ENCODE results near the gene ZNF496.

Gene ZNF496

GRCh38 chr1:247277191-247277590, 54.5 kb downstream of the ZNF496 start:
- CTCF ChIA-PET = no interaction called here
- TF ChIP-seq CTCF (IDR thresholded peaks at IDR 0.05; ENCODE audit: control extremely low read depth, extremely low read depth, low read depth, missing control alignments) = no peak
- POLR2A ChIA-PET = no interaction called here

DNA sequence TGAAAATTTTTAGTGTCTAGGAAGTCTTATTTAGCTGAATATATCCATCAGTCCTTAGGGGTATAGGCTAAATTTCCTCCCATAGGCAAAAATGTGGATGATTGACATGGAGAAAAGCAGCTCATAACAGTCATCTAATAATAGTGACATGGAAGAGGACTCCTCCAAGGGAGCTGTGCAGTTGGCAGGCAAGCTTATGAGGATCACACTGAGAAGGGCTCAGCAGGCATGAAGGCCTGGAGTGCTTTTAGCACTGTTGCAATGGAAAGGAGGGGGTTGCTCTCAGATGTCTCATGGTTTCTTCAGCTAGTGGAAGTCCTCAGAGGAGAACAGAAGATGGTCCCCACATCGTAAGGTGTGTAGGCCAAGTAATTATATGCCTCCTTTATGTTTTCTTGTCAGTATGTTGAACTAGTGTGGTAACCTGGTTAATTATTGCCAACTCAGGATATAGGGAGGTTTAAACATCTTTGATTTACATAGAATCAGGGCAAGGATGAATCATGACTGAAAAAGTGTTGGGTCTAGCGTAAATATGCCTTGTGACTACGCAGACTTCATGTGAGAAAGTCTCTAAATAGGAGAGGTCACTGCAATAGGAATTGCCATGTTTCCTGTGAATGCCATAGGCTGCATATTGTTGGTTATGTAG, 56.9 kb downstream of the ZNF496 start:
- POLR2A ChIA-PET = no interaction called here
- CTCF ChIA-PET = no interaction called here

More at GRCh38 chr1:247277191-247277590, 54.5 kb downstream of the ZNF496 start:
- no peak for DNase-seq (ENCODE audit: extremely low spot score)

DNA sequence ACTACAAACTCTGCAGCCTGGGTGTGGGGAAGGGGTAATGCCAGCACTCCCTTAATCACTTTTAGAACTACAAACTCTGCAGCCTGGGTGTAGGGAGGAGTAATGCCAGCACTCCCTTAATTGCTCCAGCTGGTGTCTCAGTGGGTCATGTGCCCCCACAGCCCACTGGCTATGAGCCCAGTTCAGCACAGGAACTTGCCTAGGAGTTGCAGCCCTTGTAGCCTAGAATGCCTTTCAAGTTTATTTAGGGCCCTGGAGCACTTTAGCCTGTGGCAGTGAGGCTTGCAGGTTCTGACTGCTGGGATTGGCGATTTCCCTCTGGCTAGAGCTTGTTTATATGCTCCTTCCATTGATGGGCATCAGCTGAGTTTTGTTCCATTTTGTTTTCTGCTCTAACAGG, 58.7 kb downstream of the ZNF496 start:
- DNase-seq (ENCODE audit: extremely low spot score) = no peak
- TF ChIP-seq CTCF (IDR thresholded peaks at IDR 0.05; ENCODE audit: control extremely low read depth, extremely low read depth, low read depth, missing control alignments) = no peak
- CTCF ChIA-PET = no interaction called here
- POLR2A ChIA-PET = no interaction called here

More for the DNA sequence above, 56.9 kb downstream of the ZNF496 start:
- no peak for TF ChIP-seq CTCF (IDR thresholded peaks at IDR 0.05; ENCODE audit: control extremely low read depth, extremely low read depth, low read depth, missing control alignments)
- no peak for DNase-seq (ENCODE audit: extremely low spot score)

DNA sequence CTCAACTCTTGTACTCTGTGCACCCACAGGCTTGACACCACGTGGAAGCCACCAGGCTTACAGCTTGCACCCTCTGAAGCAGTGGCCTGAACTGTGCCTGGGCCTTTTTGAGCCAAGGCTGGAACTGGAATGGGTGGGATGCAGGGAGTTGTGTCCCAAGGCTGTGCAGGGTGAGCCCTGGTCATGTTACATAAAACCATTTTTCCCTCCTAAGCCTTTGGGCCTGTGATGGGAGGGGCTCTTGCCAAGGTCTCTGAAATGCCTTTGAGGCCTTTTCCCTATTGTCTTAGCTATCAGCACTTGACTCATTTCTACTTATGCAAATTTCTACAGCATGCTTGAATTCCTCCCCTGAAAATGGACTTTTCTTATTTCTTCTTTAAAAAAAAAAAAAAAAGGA, 61.7 kb downstream of the ZNF496 start:
- CTCF ChIA-PET = no interaction called here
- DNase-seq (ENCODE audit: extremely low spot score) = no peak
- TF ChIP-seq CTCF (IDR thresholded peaks at IDR 0.05; ENCODE audit: control extremely low read depth, extremely low read depth, low read depth, missing control alignments) = no peak
- POLR2A ChIA-PET = no interaction called here

GRCh38 chr1:247269133-247269532, 62.5 kb downstream of the ZNF496 start:
- ChIA-PET POLR2A (no interaction called here), CTCF (no interaction called here)
- no peak for DNase-seq (ENCODE audit: extremely low spot score)
- TF ChIP-seq CTCF (IDR thresholded peaks at IDR 0.05; ENCODE audit: control extremely low read depth, extremely low read depth, low read depth, missing control alignments) = no peak

- ChIA-PET POLR2A (no interaction called here), CTCF (no interaction called here)
- no peak for TF ChIP-seq CTCF (IDR thresholded peaks at IDR 0.05; ENCODE audit: control extremely low read depth, extremely low read depth, low read depth, missing control alignments)
- DNase-seq (ENCODE audit: extremely low spot score) = no peak
These were observed 63.1 kb downstream of the ZNF496 start for GRCh38 chr1:247268390-247269045.
